K562 (cell line): ENCODE data around the gene HIVEP3.

Experiments used
- EZH2 ChIP-seq: IDR thresholded peaks from 2 replicates; pipeline ENCODE4 v1.6.1; 2012; ENCODE audit warnings: low read depth, mild to moderate bottlenecking, inconsistent platforms, low read length, borderline replicate concordance
- GABPB1 ChIP-seq: sonication (generic); formaldehyde crosslinking; IDR thresholded peaks from 2 replicates; pipeline ENCODE4 v1.8.0; 2022; ENCODE audit warnings: mild to moderate bottlenecking, missing genetic modification reagents
- HMGXB4 ChIP-seq: sonication (generic); formaldehyde crosslinking; IDR thresholded peaks from 2 replicates; pipeline ENCODE4 v1.8.1; 2023; ENCODE audit warnings: mild to moderate bottlenecking, missing genetic modification reagents
- MLX ChIP-seq, 2 experiments: fragments of 450-650 bp in 1 of 2; sonication (generic) in 1 of 2; formaldehyde crosslinking; conservative IDR thresholded peaks; 2 replicates each; pipeline versions ENCODE4 v1.4.0 to v1.8.1; 2020 to 2022; ENCODE audit warnings: mild to moderate bottlenecking in 1 of 2, missing genetic modification reagents in 1 of 2
- POLR2AphosphoS5 ChIP-seq: IDR thresholded peaks from 2 replicates; pipeline ENCODE4 v1.6.1; 2011; ENCODE audit warnings: mild to moderate bottlenecking, low read depth, low read length, moderate library complexity; ENCODE audit not compliant: control insufficient read depth, insufficient read depth
- ZNF699 ChIP-seq: fragments of 250-450 bp; sonication (Bioruptor Pico); IDR thresholded peaks from 2 replicates; pipeline ENCODE4 v1.8.0; 2021; ENCODE audit warnings: mild to moderate bottlenecking, moderate library complexity; ENCODE audit not compliant: insufficient replicate concordance
- TF ChIP-seq, protein P1 (sequence below): sonication (generic); formaldehyde crosslinking; IDR thresholded peaks from 2 replicates; pipeline ENCODE4 v1.9.0; 2022; ENCODE audit warnings: mild to moderate bottlenecking, missing genetic modification reagents

GRCh38 chr1:41618066-41618825, 300.5 kb downstream of the HIVEP3 start:
- TF ChIP-seq, protein P1, sequence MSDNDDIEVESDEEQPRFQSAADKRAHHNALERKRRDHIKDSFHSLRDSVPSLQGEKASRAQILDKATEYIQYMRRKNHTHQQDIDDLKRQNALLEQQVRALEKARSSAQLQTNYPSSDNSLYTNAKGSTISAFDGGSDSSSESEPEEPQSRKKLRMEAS (CRISPR knock-in tag), result no peak
- TF ChIP-seq HMGXB4 (CRISPR knock-in tag) (no peak), ZNF699 (CRISPR knock-in tag) (no peak), POLR2AphosphoS5 (no peak), EZH2 (no peak), GABPB1 (CRISPR knock-in tag) (no peak), MLX (CRISPR knock-in tag; conservative IDR thresholded peaks at IDR 0.05) (no peak)
